NB4 (cell line): ENCODE measurements around the gene CHRNE.
A peak's percentile ranks its signal among the peaks of the same experiment; 100 is the strongest.
"Not testable (repeated sequence)": the region's sequence is repeated elsewhere in the genome, so short reads cannot be mapped to it uniquely, and the experiment has no call there.

Experiments
- DNase-seq: peaks from one replicate; pipeline ENCODE4 v3.0.0; 2010; ENCODE audit warnings: low read depth
- H3K4me3 ChIP-seq: one replicate; pipeline ENCODE4 v1.5.1; 2011; ENCODE audit warnings: mild to moderate bottlenecking, low read depth, low read length, moderate library complexity
- CTCF ChIP-seq: IDR thresholded peaks from one replicate; pipeline ENCODE4 v1.5.1; 2012; ENCODE audit warnings: low read depth, low read length
- MAX ChIP-seq: IDR thresholded peaks from 2 replicates; pipeline ENCODE4 v1.6.1; 2011; ENCODE audit warnings: low read depth, low read length
- MYC ChIP-seq: IDR thresholded peaks from 2 replicates; pipeline ENCODE4 v1.6.1; 2011; ENCODE audit warnings: low read depth, low read length
- POLR2A ChIP-seq: IDR thresholded peaks from 2 replicates; pipeline ENCODE4 v1.6.1; 2011; ENCODE audit warnings: mild to moderate bottlenecking; ENCODE audit not compliant: insufficient read length; ENCODE audit errors: extremely low read depth

The CHRNE gene

GRCh38 chr17:4921320-4921719, 18.4 kb upstream of the CHRNE start:
- DNase-seq = no peak
- TF ChIP-seq POLR2A (no peak), MAX (no peak), CTCF (no peak), MYC (no peak)
- no peak overlapping the region for H3K4me3 ChIP-seq

- no peak overlapping the region for H3K4me3 ChIP-seq
- TF ChIP-seq CTCF = no peak
- no peak for TF ChIP-seq POLR2A
- TF ChIP-seq MYC = no peak
- TF ChIP-seq MAX = no peak
- DNase-seq = peak; percentile 72
Observed at GRCh38 chr17:4920351-4921048, 17.6 kb upstream of the CHRNE start.

GRCh38 chr17:4919511-4920047, 16.7 kb upstream of the CHRNE start:
- no peak for TF ChIP-seq MAX
- no peak for TF ChIP-seq CTCF
- no peak for TF ChIP-seq MYC
- TF ChIP-seq POLR2A = no peak
- DNase-seq = no peak
- H3K4me3 ChIP-seq = no peak overlapping the region

GRCh38 chr17:4914551-4914950, 11.7 kb upstream of the CHRNE start:
- H3K4me3 ChIP-seq = not testable (repeated sequence)

GRCh38 chr17:4913994-4914393, 11.1 kb upstream of the CHRNE start:
- no peak for TF ChIP-seq POLR2A
- no peak for TF ChIP-seq CTCF
- no peak for TF ChIP-seq MYC
- TF ChIP-seq MAX = no peak
- H3K4me3 ChIP-seq = no peak overlapping the region
- DNase-seq = no peak

More at GRCh38 chr17:4914551-4914950, 11.7 kb upstream of the CHRNE start:
- DNase-seq = not testable (repeated sequence)

GRCh38 chr17:4908711-4909496, 6.0 kb upstream of the CHRNE start:
- TF ChIP-seq POLR2A = no peak
- TF ChIP-seq MYC = peak; percentile 58
- peak; percentile 36; the same call in 1 of the 2 replicates for TF ChIP-seq MAX
- peak; percentile 74 for TF ChIP-seq CTCF
- no peak overlapping the region for H3K4me3 ChIP-seq

More at GRCh38 chr17:4908711-4909496, 6.0 kb upstream of the CHRNE start:
- DNase-seq = peak; percentile 88
